Fibroblast of the aortic adventitia (primary cell): ENCODE measurements around the gene FRMD4B. TPM values are rescaled to one million over a fixed set of nuclear protein-coding genes. Genes with fewer than 3 reads are reported as not detected.

Experiments
- DNase-seq: peaks from one replicate; pipeline ENCODE4 v3.0.0-alpha.2; 2010; ENCODE audit warnings: low read depth
- H3K4me3 ChIP-seq: 2 replicates; pipeline ENCODE4 v1.5.1; 2011; ENCODE audit warnings: low read depth, mild to moderate bottlenecking, control low read depth, low read length, moderate library complexity
- CTCF ChIP-seq: IDR thresholded peaks from 2 replicates; pipeline ENCODE4 v1.5.1; 2011; ENCODE audit warnings: mild to moderate bottlenecking, low read length, control low read depth, inconsistent platforms; ENCODE audit not compliant: insufficient read depth
- total RNA-seq: library from RNA; depleted of rRNA; stranded (reverse); fragments of >200 nt; gene quantifications from 2 replicates; pipeline ENCODE4 v1.2.3, GENCODE V29; 2012; ENCODE audit warnings: low replicate concordance

The FRMD4B gene
- total RNA-seq, 1 donor, result 0.81 TPM

GRCh38 chr3:69182588-69183316, 203.1 kb downstream of the FRMD4B start:
- TF ChIP-seq CTCF, result no peak
- no peak overlapping the region for H3K4me3 ChIP-seq
- peak; percentile 37 for DNase-seq

- H3K4me3 ChIP-seq, result no peak overlapping the region
- DNase-seq, result peak; percentile 72
- TF ChIP-seq CTCF, result no peak
Measured at GRCh38 chr3:69181592-69182211, 204.2 kb downstream of the FRMD4B start.

GRCh38 chr3:69180869-69181591, 204.9 kb downstream of the FRMD4B start:
- DNase-seq, result no peak
- H3K4me3 ChIP-seq, result no peak overlapping the region
- TF ChIP-seq CTCF, result no peak

GRCh38 chr3:69179740-69180372, 206.0 kb downstream of the FRMD4B start:
- no peak for DNase-seq
- H3K4me3 ChIP-seq, result no peak overlapping the region
- TF ChIP-seq CTCF, result no peak

GRCh38 chr3:69178838-69179739, 206.8 kb downstream of the FRMD4B start:
- TF ChIP-seq CTCF, result no peak
- H3K4me3 ChIP-seq, result no peak overlapping the region
- DNase-seq, result no peak

- DNase-seq, result no peak
- no peak overlapping the region for H3K4me3 ChIP-seq
- TF ChIP-seq CTCF, result no peak
Measured at GRCh38 chr3:69178082-69178481, 207.8 kb downstream of the FRMD4B start.
